Stimulated activated CD4-positive, alpha-beta T cell treated with anti-CD3 and anti-CD28 coated beads, TNF-alpha, amount 100 ng/mL, for 48 hours (primary cell): Measurements from ENCODE around the gene ZNF611.
"Not testable (repeated sequence)": the region's sequence is repeated elsewhere in the genome, so short reads cannot be mapped to it uniquely, and the experiment has no call there.

Experiments
- DNase-seq, 3 donors: peaks; one replicate each; pipeline ENCODE4 v3.0.0-alpha.2; 2020; ENCODE audit warnings: low read depth in 3 of 3

ZNF611 gene

GRCh38 chr19:52681216-52681615 lies 53.6 kb downstream of the ZNF611 start:
- DNase-seq = not testable (repeated sequence)

GRCh38 chr19:52679598-52679997 lies 55.2 kb downstream of the ZNF611 start:
- DNase-seq = no peak

- not testable (repeated sequence) for DNase-seq
These were observed 59.6 kb downstream of the ZNF611 start for GRCh38 chr19:52675239-52675638.

GRCh38 chr19:52673014-52673413 lies 61.8 kb downstream of the ZNF611 start:
- DNase-seq = no peak

GRCh38 chr19:52670046-52670445 lies 64.8 kb downstream of the ZNF611 start:
- DNase-seq = no peak

- no peak for DNase-seq
These were observed 65.3 kb downstream of the ZNF611 start for GRCh38 chr19:52669586-52669985.

GRCh38 chr19:52667972-52668371 lies 66.9 kb downstream of the ZNF611 start:
- DNase-seq = no peak

GRCh38 chr19:52666506-52666905 lies 68.3 kb downstream of the ZNF611 start:
- no peak for DNase-seq

- no peak for DNase-seq
These were observed 69.3 kb downstream of the ZNF611 start for GRCh38 chr19:52665529-52665928.

GRCh38 chr19:52665027-52665426 lies 69.8 kb downstream of the ZNF611 start:
- DNase-seq = no peak

GRCh38 chr19:52664461-52664860 lies 70.4 kb downstream of the ZNF611 start:
- no peak for DNase-seq

- no peak for DNase-seq
These were observed 72.2 kb downstream of the ZNF611 start for GRCh38 chr19:52662631-52663030.

GRCh38 chr19:52660981-52661380 lies 73.9 kb downstream of the ZNF611 start:
- no peak for DNase-seq

GRCh38 chr19:52659013-52659412 lies 75.8 kb downstream of the ZNF611 start:
- no peak for DNase-seq

- no peak for DNase-seq
These were observed 76.2 kb downstream of the ZNF611 start for GRCh38 chr19:52658595-52658994.

GRCh38 chr19:52653161-52653560 lies 81.7 kb downstream of the ZNF611 start:
- no peak for DNase-seq
